Right atrium auricular region (tissue), 2 donors: ENCODE measurements around the gene ANXA4. TPM values are rescaled to one million over a fixed set of nuclear protein-coding genes. Genes with fewer than 3 reads are reported as not detected.

ENCODE experiments used
- DNase-seq: peaks from one replicate; pipeline ENCODE4 v3.0.0-alpha.2; 2019; ENCODE audit warnings: low spot score
- H3K27ac ChIP-seq, 2 donors: fragments of 200-600 bp; sonication (generic); 1 replicate in 1 of 2; 2 replicates in 1 of 2; pipeline ENCODE4 v1.5.1; 2016 to 2019
- H3K27me3 ChIP-seq, 2 donors: fragments of 200-600 bp; sonication (generic); one replicate each; pipeline versions ENCODE4 v1.5.1 to v1.6.0; 2017 to 2019
- H3K36me3 ChIP-seq: fragments of 200-600 bp; sonication (generic); one replicate; pipeline ENCODE4 v1.5.1; 2016
- H3K4me1 ChIP-seq, 2 donors: fragments of 200-600 bp; sonication (generic); one replicate each; pipeline versions ENCODE4 v1.5.1 to v1.6.0; 2017 to 2019
- H3K4me3 ChIP-seq, 2 donors: fragments of 200-600 bp; sonication (generic); 1 replicate in 1 of 2; 2 replicates in 1 of 2; pipeline ENCODE4 v1.5.1; 2017 to 2019; ENCODE audit warnings: mild to moderate bottlenecking in 1 of 2, moderate library complexity in 1 of 2
- H3K9me3 ChIP-seq, 2 donors: fragments of 200-600 bp; sonication (generic); one replicate each; pipeline ENCODE4 v1.5.1; 2019
- CTCF ChIP-seq, 2 donors: fragments of 200-600 bp; sonication (generic); IDR thresholded peaks; one replicate each; pipeline ENCODE4 v1.5.1; 2019; ENCODE audit warnings: antibody characterized with exemption in 2 of 2
- total RNA-seq, 2 donors: library from RNA; depleted of rRNA; stranded (reverse); fragments of >200 nt; gene quantifications; one replicate each; pipeline ENCODE4 v1.1.0, GENCODE V29; 2016

The ANXA4 gene
- total RNA-seq, 2 donors from 2014 or later = 12.7 to 25.9 TPM

- Histone ChIP-seq H3K4me3 (no peak overlapping the region), H3K9me3 (no peaks in the 10 kb centered on the region), H3K27me3 (no peaks in the 10 kb centered on the region), H3K4me1 (no peaks in the 10 kb centered on the region), H3K36me3 (peaks cover 11% of the 10 kb centered on the region), H3K27ac (no peak overlapping the region)
- no peak for DNase-seq
- TF ChIP-seq CTCF (IDR thresholded peaks at IDR 0.05) = no peak
Observed at GRCh38 chr2:69844560-69844959, 102.6 kb downstream of the ANXA4 start.

GRCh38 chr2:69846182-69847067 is 104.5 kb downstream of the ANXA4 start:
- H3K4me3 ChIP-seq = no peak overlapping the region
- DNase-seq = no peak
- H3K27ac ChIP-seq = no peak overlapping the region
- H3K27me3 ChIP-seq = no peaks in the 10 kb centered on the region
- H3K9me3 ChIP-seq = no peaks in the 10 kb centered on the region
- H3K4me1 ChIP-seq = no peaks in the 10 kb centered on the region
- no peak for TF ChIP-seq CTCF (IDR thresholded peaks at IDR 0.05)
- peaks cover 19% of the 10 kb centered on the region for H3K36me3 ChIP-seq

- Histone ChIP-seq H3K27me3 (no peaks in the 10 kb centered on the region), H3K4me1 (no peaks in the 10 kb centered on the region), H3K27ac (no peak overlapping the region), H3K36me3 (peaks cover 19% of the 10 kb centered on the region), H3K9me3 (no peaks in the 10 kb centered on the region), H3K4me3 (no peak overlapping the region)
- no peak for TF ChIP-seq CTCF (IDR thresholded peaks at IDR 0.05)
- DNase-seq = no peak
Observed at GRCh38 chr2:69847068-69847828, 105.3 kb downstream of the ANXA4 start.

- Histone ChIP-seq H3K9me3 (no peaks in the 10 kb centered on the region), H3K27me3 (no peaks in the 10 kb centered on the region), H3K4me3 (no peak overlapping the region), H3K4me1 (no peaks in the 10 kb centered on the region), H3K36me3 (peaks cover 22% of the 10 kb centered on the region), H3K27ac (no peak overlapping the region)
- no peak for TF ChIP-seq CTCF (IDR thresholded peaks at IDR 0.05)
- DNase-seq = no peak
Observed at GRCh38 chr2:69848186-69848790, 106.4 kb downstream of the ANXA4 start.

- TF ChIP-seq CTCF (IDR thresholded peaks at IDR 0.05) = no peak
- Histone ChIP-seq H3K4me3 (no peak overlapping the region), H3K27me3 (no peaks in the 10 kb centered on the region), H3K9me3 (no peaks in the 10 kb centered on the region), H3K27ac (no peak overlapping the region), H3K4me1 (no peaks in the 10 kb centered on the region), H3K36me3 (no peaks in the 10 kb centered on the region)
- no peak for DNase-seq
Observed at GRCh38 chr2:69858261-69858660, 116.3 kb downstream of the ANXA4 start.
